Caco-2 (cell line): ENCODE measurements around the gene BRD4. TPM values are rescaled to one million over a fixed set of nuclear protein-coding genes. Genes with fewer than 3 reads are reported as not detected.

Experiments used
- BruUV-seq: library from RNA; stranded (reverse); fragments of 400-500 nt; replicated peaks from 2 replicates; lab custom pipeline; 2021; lab: Mats Ljungman, UMichigan
- CTCF ChIA-PET: fragments of 300-600 bp; sonication (Branson Sonifier 250); formaldehyde crosslinking; loops from one replicate; lab custom pipeline; 2022; ENCODE audit warnings: antibody characterized with exemption; lab: Charles Lee
- POLR2A ChIA-PET: fragments of 300-600 bp; sonication (Branson Sonifier 250); formaldehyde crosslinking; loops from one replicate; lab custom pipeline; 2022; ENCODE audit warnings: antibody characterized with exemption; lab: Charles Lee
- DNase-seq, 2 experiments: peaks; one replicate each; pipeline versions ENCODE4 v3.0.0 to v3.0.0-alpha.2; 2020 to 2022
- H3K27me3 ChIP-seq: replicated peaks from 2 replicates; pipeline ENCODE4 v1.6.0; 2011; ENCODE audit warnings: low read length; ENCODE audit not compliant: control insufficient read depth, insufficient read depth
- H3K36me3 ChIP-seq: 2 replicates; pipeline ENCODE4 v1.5.1; 2011; ENCODE audit warnings: low read length; ENCODE audit not compliant: control insufficient read depth, insufficient read depth
- H3K4me1 ChIP-seq: fragments of 250-450 bp; sonication (Bioruptor Pico); 2 replicates; pipeline ENCODE4 v1.5.1; 2020; ENCODE audit warnings: mild to moderate bottlenecking
- H3K4me3 ChIP-seq: 2 replicates; pipeline ENCODE4 v1.5.1; 2011; ENCODE audit warnings: low read depth, mild to moderate bottlenecking, control low read depth, low read length
- H3K9me3 ChIP-seq: fragments of 250-450 bp; sonication (Bioruptor Pico); 2 replicates; pipeline ENCODE4 v1.5.1; 2020; ENCODE audit warnings: mild to moderate bottlenecking, moderate library complexity
- H3K27ac Mint-ChIP-seq: one replicate; pipeline ENCODE4 v1.8.0; 2022; ENCODE audit warnings: mixed read lengths; ENCODE audit not compliant: unreplicated experiment
- H3K27me3 Mint-ChIP-seq: one replicate; pipeline ENCODE4 v1.8.0; 2022; ENCODE audit warnings: mixed read lengths; ENCODE audit not compliant: insufficient read depth, unreplicated experiment
- H3K36me3 Mint-ChIP-seq: one replicate; pipeline ENCODE4 v1.8.0; 2022; ENCODE audit warnings: mild to moderate bottlenecking, mixed read lengths; ENCODE audit not compliant: insufficient read depth, unreplicated experiment
- H3K4me1 Mint-ChIP-seq: one replicate; pipeline ENCODE4 v1.8.0; 2022; ENCODE audit warnings: low read depth, mixed read lengths; ENCODE audit not compliant: unreplicated experiment
- H3K4me3 Mint-ChIP-seq: one replicate; pipeline ENCODE4 v1.8.0; 2022; ENCODE audit warnings: mild to moderate bottlenecking, moderate library complexity, mixed read lengths; ENCODE audit not compliant: unreplicated experiment
- H3K9me3 Mint-ChIP-seq: one replicate; pipeline ENCODE4 v1.8.0; 2022; ENCODE audit warnings: mixed read lengths; ENCODE audit not compliant: unreplicated experiment
- intact Hi-C: fragments of 100-400 bp; cut with micrococcal nuclease; formaldehyde crosslinking; loops from one replicate; pipeline ENCODE4 v1.10.0; 2022; ENCODE audit not compliant: unreplicated experiment
- total RNA-seq: library from RNA; stranded (reverse); gene quantifications from 2 replicates; pipeline ENCODE4 v1.2.3, GENCODE V29; 2022
- TF ChIP-seq, protein P1 (sequence below), 2 experiments: fragments of 200-600 bp in 1 of 2; IDR thresholded peaks; 1 replicate in 1 of 2; 2 replicates in 1 of 2; pipeline versions ENCODE4 v1.5.1 to v1.8.0; 2011 to 2022; ENCODE audit warnings: antibody characterized with exemption in 1 of 2, control low read depth in 1 of 2, inconsistent platforms in 1 of 2, low read depth in 1 of 2, low read length in 1 of 2, mild to moderate bottlenecking in 1 of 2, moderate library complexity in 1 of 2; ENCODE audit not compliant: insufficient read depth in 1 of 2, severe bottlenecking in 1 of 2, unreplicated experiment in 1 of 2

Gene BRD4
- total RNA-seq, 1 experiment from 2014 or later: 170 TPM

DNA sequence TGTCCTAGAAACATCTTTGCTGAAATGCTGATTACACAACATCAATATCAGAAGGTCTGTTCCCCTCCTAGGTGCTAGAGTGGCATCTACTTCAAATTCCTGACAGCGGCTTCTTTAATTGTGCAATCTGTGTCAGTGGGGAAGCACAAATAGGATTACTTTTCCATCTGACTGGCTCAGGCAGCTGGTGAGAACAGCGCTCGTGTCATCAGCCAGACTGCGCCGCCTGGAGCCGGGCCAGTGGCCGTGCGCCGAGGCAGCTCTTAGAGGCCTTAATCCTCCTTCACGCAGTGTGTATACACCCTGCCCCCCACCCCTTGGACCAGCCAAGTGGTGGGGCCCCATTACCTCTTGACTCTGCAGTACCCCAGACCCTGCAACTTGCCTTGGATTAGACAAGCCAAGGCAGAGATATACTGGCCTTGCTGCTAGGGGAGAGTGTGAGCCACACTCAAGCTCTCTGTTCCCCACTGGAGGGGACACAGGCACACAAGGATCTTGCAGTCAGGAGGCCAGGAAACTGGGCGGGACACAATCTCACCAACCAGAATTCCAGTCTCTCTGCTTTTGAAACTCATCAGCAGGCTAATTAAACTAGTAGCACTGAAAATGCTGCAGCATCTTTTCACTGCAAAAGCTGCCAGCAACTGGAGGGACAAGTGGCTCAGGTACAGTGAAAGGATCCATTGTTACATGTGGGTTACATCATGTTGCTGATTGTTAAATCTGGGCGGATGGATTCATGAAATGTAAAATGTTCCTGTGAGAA, 51.2 kb downstream of the BRD4 start:
- Mint-ChIP-seq H3K27me3 (no peaks in the 10 kb centered on the region), H3K4me3 (peak overlapping the region; percentile 53), H3K4me1 (peaks cover 54% of the 10 kb centered on the region), H3K36me3 (peaks cover 72% of the 10 kb centered on the region), H3K9me3 (no peaks in the 10 kb centered on the region), H3K27ac (peak overlapping the region; percentile 89)
- no peaks in the 10 kb centered on the region for H3K27me3 ChIP-seq
- intact Hi-C loops: loop anchor here (1.0 to 5.0 kb wide), 2 partner anchors 16 to 51 kb away; partner anchors contain the start of gene BRD4
- BruUV-seq: TSS peak; percentile 47
- DNase-seq: peak; percentile 54 to 69
- POLR2A ChIA-PET: interaction anchor here (0.5 to 2.0 kb wide), 2 partner anchors 16 to 72 kb away, joined by 4 to 10 read pairs; no protein-coding TSS in a partner anchor
- no peak overlapping the region for H3K4me3 ChIP-seq
- CTCF ChIA-PET: interaction anchor here (1.9 kb wide), 1 partner anchor 16 kb away, joined by 7 read pairs; no protein-coding TSS in a partner anchor
- no peaks in the 10 kb centered on the region for H3K9me3 ChIP-seq
- TF ChIP-seq, protein P1, sequence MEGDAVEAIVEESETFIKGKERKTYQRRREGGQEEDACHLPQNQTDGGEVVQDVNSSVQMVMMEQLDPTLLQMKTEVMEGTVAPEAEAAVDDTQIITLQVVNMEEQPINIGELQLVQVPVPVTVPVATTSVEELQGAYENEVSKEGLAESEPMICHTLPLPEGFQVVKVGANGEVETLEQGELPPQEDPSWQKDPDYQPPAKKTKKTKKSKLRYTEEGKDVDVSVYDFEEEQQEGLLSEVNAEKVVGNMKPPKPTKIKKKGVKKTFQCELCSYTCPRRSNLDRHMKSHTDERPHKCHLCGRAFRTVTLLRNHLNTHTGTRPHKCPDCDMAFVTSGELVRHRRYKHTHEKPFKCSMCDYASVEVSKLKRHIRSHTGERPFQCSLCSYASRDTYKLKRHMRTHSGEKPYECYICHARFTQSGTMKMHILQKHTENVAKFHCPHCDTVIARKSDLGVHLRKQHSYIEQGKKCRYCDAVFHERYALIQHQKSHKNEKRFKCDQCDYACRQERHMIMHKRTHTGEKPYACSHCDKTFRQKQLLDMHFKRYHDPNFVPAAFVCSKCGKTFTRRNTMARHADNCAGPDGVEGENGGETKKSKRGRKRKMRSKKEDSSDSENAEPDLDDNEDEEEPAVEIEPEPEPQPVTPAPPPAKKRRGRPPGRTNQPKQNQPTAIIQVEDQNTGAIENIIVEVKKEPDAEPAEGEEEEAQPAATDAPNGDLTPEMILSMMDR (IDR thresholded peaks at IDR 0.05; ENCODE audit: insufficient read depth in 1 of 2, low read depth in 1 of 2, low read length in 1 of 2, severe bottlenecking in 1 of 2, unreplicated experiment in 1 of 2): no peak
- no peaks in the 10 kb centered on the region; the same call in 1 of the 2 replicates for H3K36me3 ChIP-seq
- H3K4me1 ChIP-seq: peaks cover 63% of the 10 kb centered on the region

DNA sequence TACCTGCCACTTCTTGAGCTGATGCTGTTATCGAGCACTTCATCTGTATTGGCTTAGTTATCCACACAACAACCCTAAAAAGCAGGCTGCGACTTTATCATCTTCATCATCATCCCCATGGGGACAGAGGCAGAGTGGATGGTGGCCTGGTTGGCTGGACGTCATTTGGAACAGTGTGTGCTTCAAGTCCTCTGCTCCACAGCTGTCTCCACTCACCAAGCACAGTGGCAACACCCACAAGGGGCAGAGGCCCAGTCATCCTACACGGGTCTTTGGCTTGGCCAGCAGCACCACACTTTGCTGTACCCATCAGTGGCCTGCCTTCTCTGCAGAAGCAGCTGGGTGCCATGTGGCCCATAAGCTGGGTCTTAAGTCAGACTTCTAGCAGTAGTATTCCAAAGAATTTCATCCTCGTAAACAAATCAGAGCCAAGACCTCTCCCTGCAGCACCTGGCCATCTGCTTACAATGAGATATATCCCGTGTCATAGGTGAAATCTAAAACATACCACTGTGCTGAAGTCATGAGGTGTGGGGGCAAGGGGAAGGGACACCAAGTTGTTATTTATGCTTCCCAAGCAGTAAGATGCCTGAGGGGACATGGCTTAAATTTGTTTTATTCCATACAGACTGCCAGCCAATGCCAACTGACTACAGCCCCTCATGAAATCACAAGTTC, 52.2 kb downstream of the BRD4 start:
- BruUV-seq: no TSS peak
- ChIA-PET POLR2A (interaction anchor here (0.5 to 2.0 kb wide), 3 partner anchors 12 to 73 kb away, joined by 3 to 10 read pairs (median 4); no protein-coding TSS in a partner anchor), CTCF (interaction anchor here (1.9 kb wide), 1 partner anchor 17 kb away, joined by 7 read pairs; no protein-coding TSS in a partner anchor)
- Histone ChIP-seq H3K4me3 (no peak overlapping the region), H3K36me3 (no peaks in the 10 kb centered on the region; the same call in 1 of the 2 replicates), H3K27me3 (no peaks in the 10 kb centered on the region), H3K9me3 (no peaks in the 10 kb centered on the region), H3K4me1 (peaks cover 57% of the 10 kb centered on the region)
- no peaks in the 10 kb centered on the region for H3K9me3 Mint-ChIP-seq
- TF ChIP-seq, protein P1 (IDR thresholded peaks at IDR 0.05; ENCODE audit: insufficient read depth in 1 of 2, low read depth in 1 of 2, low read length in 1 of 2, severe bottlenecking in 1 of 2, unreplicated experiment in 1 of 2): no peak
- H3K27me3 Mint-ChIP-seq: no peaks in the 10 kb centered on the region
- no peak for DNase-seq
- peaks cover 74% of the 10 kb centered on the region for H3K36me3 Mint-ChIP-seq
- H3K4me1 Mint-ChIP-seq: peaks cover 48% of the 10 kb centered on the region
- no peak overlapping the region for H3K4me3 Mint-ChIP-seq
- H3K27ac Mint-ChIP-seq: peak overlapping the region; percentile 89
- intact Hi-C loops: loop anchor here (1.0 to 5.0 kb wide), 2 partner anchors 17 to 52 kb away; partner anchors contain the start of gene BRD4

DNA sequence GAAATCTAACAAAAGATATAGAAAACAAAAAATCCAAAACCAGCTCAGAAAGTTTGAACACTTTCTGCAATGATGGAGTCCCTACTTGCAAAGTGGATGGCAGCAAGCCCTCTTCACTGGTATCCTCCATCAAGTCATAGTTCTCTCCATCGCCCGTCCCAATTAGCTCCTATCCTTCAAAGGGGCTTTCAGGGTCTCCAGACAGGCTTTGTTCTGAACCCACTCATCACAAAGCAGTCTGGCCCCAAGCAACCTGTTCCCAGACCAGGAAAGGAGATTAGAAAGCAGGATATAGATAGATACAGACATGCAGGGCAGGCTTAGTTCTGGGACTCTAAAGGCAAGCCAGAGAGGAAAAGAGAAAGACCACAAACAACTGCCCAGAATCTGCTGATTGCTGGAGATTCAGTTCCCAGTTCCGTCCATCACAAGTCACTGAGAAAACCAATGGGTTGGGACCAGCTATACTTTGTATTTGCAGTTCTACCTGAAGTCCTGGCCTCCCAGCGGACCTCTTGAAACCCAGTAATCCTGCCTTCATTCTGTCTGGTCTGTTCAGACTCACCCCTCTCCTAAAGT, 52.9 kb downstream of the BRD4 start:
- H3K4me1 ChIP-seq: peaks cover 49% of the 10 kb centered on the region
- H3K4me1 Mint-ChIP-seq: peaks cover 41% of the 10 kb centered on the region
- no peaks in the 10 kb centered on the region; the same call in 1 of the 2 replicates for H3K36me3 ChIP-seq
- no peaks in the 10 kb centered on the region for H3K27me3 ChIP-seq
- no TSS peak for BruUV-seq
- H3K27ac Mint-ChIP-seq: no peak overlapping the region
- H3K4me3 ChIP-seq: no peak overlapping the region
- no peak for DNase-seq
- TF ChIP-seq, protein P1 (IDR thresholded peaks at IDR 0.05; ENCODE audit: insufficient read depth in 1 of 2, low read depth in 1 of 2, low read length in 1 of 2, severe bottlenecking in 1 of 2, unreplicated experiment in 1 of 2): no peak
- no peak overlapping the region for H3K4me3 Mint-ChIP-seq
- intact Hi-C loops: no loop called here
- POLR2A ChIA-PET: interaction anchor here (0.7 kb wide), 1 partner anchor 13 kb away, joined by 3 read pairs; no protein-coding TSS in a partner anchor
- H3K36me3 Mint-ChIP-seq: peaks cover 77% of the 10 kb centered on the region
- H3K9me3 ChIP-seq: no peaks in the 10 kb centered on the region
- CTCF ChIA-PET: no interaction called here
- H3K27me3 Mint-ChIP-seq: no peaks in the 10 kb centered on the region
- no peaks in the 10 kb centered on the region for H3K9me3 Mint-ChIP-seq
